Kidney epithelial cell (primary cell): Measurements from ENCODE around the gene TLCD5. TPM values are rescaled to one million over a fixed set of nuclear protein-coding genes. Genes with fewer than 3 reads are reported as not detected.

Experiments used
- DNase-seq: peaks from one replicate; pipeline ENCODE4 v3.0.0-alpha.2; 2010; ENCODE audit warnings: low read depth
- H3K27me3 ChIP-seq: 2 replicates; pipeline ENCODE4 v1.6.0; 2011; ENCODE audit warnings: low read length; ENCODE audit not compliant: control insufficient read depth, insufficient read depth
- H3K36me3 ChIP-seq: 2 replicates; pipeline ENCODE4 v1.5.1; 2011; ENCODE audit warnings: low read length; ENCODE audit not compliant: control insufficient read depth, insufficient read depth
- H3K4me3 ChIP-seq: 2 replicates; pipeline ENCODE4 v1.5.1; 2011; ENCODE audit warnings: low read depth, mild to moderate bottlenecking, control low read depth, low read length
- CTCF ChIP-seq: IDR thresholded peaks from 2 replicates; pipeline ENCODE4 v1.5.1; 2011; ENCODE audit warnings: mild to moderate bottlenecking, moderate library complexity, low read length, control low read depth, inconsistent platforms; ENCODE audit not compliant: insufficient read depth, poor library complexity, severe bottlenecking
- total RNA-seq: library from RNA; depleted of rRNA; stranded (reverse); fragments of >200 nt; gene quantifications from 2 replicates; pipeline ENCODE4 v1.2.3, GENCODE V29; 2015

TLCD5 gene
- total RNA-seq, 1 donor from 2014 or later = 9.3 TPM

GRCh38 chr11:120294096-120294495, 31.0 kb upstream of the TLCD5 start:
- no peak for TF ChIP-seq CTCF
- Histone ChIP-seq H3K4me3 (no peak overlapping the region), H3K36me3 (no peaks in the 10 kb centered on the region), H3K27me3 (peaks cover 4% of the 10 kb centered on the region)
- no peak for DNase-seq

- no peaks in the 10 kb centered on the region for H3K36me3 ChIP-seq
- no peak overlapping the region for H3K4me3 ChIP-seq
- no peak for TF ChIP-seq CTCF
- peaks cover 4% of the 10 kb centered on the region for H3K27me3 ChIP-seq
- DNase-seq = no peak
These were observed 30.0 kb upstream of the TLCD5 start for GRCh38 chr11:120295099-120295498.

DNA sequence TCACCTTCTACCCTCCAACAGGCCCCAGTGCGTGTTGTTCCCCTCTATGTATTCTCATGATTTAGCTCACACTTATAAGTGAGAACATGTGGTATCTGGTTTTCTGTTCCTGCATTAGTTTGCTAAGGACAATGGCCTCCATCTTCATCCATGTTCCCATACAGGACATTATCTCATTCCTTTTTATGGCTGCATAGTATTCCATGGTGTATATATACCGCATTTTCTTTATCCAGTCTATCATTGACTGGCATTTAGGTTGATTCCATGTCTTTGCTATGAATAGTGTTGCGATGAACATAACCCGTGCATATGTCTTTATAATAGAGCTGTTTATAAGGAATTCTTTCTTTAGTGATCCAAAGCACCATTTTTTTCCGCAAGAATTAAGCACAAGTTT, 28.5 kb upstream of the TLCD5 start:
- DNase-seq = no peak
- no peak for TF ChIP-seq CTCF
- H3K36me3 ChIP-seq = no peaks in the 10 kb centered on the region
- H3K27me3 ChIP-seq = peaks cover 4% of the 10 kb centered on the region
- no peak overlapping the region for H3K4me3 ChIP-seq

DNA sequence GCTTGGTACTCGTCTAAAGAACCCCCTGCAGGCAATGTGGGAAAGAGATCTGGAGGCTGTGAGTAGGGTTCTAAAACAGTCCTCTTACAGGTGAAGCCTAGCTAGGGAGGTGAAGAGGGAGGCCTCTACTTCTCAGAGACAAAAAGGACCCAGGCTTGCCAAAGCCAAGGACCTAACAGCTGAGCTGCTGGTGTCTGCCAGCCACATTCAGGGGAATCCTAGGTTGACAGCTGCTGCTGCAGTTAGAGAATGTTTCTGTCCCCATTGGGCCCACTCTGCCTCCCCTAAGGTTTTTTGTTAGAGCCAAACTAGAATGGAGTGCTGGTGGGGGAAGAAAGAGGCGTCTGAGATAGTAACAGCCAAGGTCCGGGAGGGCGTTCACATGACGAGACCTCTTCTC, 26.6 kb upstream of the TLCD5 start:
- no peak overlapping the region for H3K4me3 ChIP-seq
- no peak for TF ChIP-seq CTCF
- no peaks in the 10 kb centered on the region for H3K36me3 ChIP-seq
- peaks cover 4% of the 10 kb centered on the region for H3K27me3 ChIP-seq
- DNase-seq = no peak

- peaks cover under 1% of the 10 kb centered on the region for H3K27me3 ChIP-seq
- no peak for TF ChIP-seq CTCF
- DNase-seq = no peak
- H3K36me3 ChIP-seq = no peaks in the 10 kb centered on the region
- no peak overlapping the region for H3K4me3 ChIP-seq
These were observed 22.9 kb upstream of the TLCD5 start for GRCh38 chr11:120302001-120302805.
